ENCODE measurements around the gene COX8A. TPM values are rescaled to one million over a fixed set of nuclear protein-coding genes. Genes with fewer than 3 reads are reported as not detected.

COX8A gene
- total RNA-seq, 1 experiment from 2014 or later: 448 TPM

- DNase-seq: no peak
- POLR2A ChIA-PET: no interaction called here
Measured at GRCh38 chr11:64007629-64008282, 33.3 kb downstream of the COX8A start.

GRCh38 chr11:64008283-64008913, 34.0 kb downstream of the COX8A start:
- ChIA-PET POLR2A (no interaction called here), CTCF (no interaction called here)
- Mint-ChIP-seq H3K9me3 (ENCODE audit: unreplicated experiment) (no peaks in the 10 kb centered on the region), H3K4me1 (ENCODE audit: low read depth, unreplicated experiment) (no peaks in the 10 kb centered on the region), H3K27me3 (ENCODE audit: insufficient read depth, unreplicated experiment) (no peaks in the 10 kb centered on the region), H3K36me3 (ENCODE audit: insufficient read depth, unreplicated experiment) (peaks cover 33% of the 10 kb centered on the region), H3K4me3 (ENCODE audit: unreplicated experiment) (no peak overlapping the region), H3K27ac (ENCODE audit: unreplicated experiment) (no peak overlapping the region)
- no peaks in the 10 kb centered on the region for H3K36me3 ChIP-seq (ENCODE audit: control insufficient read depth, insufficient read depth, low read length)
- no peaks in the 10 kb centered on the region for H3K4me1 ChIP-seq
- no peaks in the 10 kb centered on the region for H3K27me3 ChIP-seq (replicated peaks; ENCODE audit: control insufficient read depth, insufficient read depth, low read length)
- intact Hi-C loops (cut with micrococcal nuclease; ENCODE audit: unreplicated experiment): no loop called here
- no TSS peak for BruUV-seq (replicated peaks)
- H3K4me3 ChIP-seq (ENCODE audit: low read depth, low read length): no peak overlapping the region
- H3K9me3 ChIP-seq: no peaks in the 10 kb centered on the region
- no peak for TF ChIP-seq CTCF (IDR thresholded peaks at IDR 0.05; ENCODE audit: insufficient read depth in 1 of 2, low read depth in 1 of 2, low read length in 1 of 2, severe bottlenecking in 1 of 2, unreplicated experiment in 1 of 2)
- DNase-seq: no peak

More at GRCh38 chr11:64007629-64008282, 33.3 kb downstream of the COX8A start:
- no peaks in the 10 kb centered on the region for H3K9me3 Mint-ChIP-seq (ENCODE audit: unreplicated experiment)
- TF ChIP-seq CTCF (IDR thresholded peaks at IDR 0.05; ENCODE audit: insufficient read depth in 1 of 2, low read depth in 1 of 2, low read length in 1 of 2, severe bottlenecking in 1 of 2, unreplicated experiment in 1 of 2): no peak
- Histone ChIP-seq H3K4me3 (ENCODE audit: low read depth, low read length) (no peak overlapping the region), H3K4me1 (no peaks in the 10 kb centered on the region), H3K9me3 (no peaks in the 10 kb centered on the region), H3K27me3 (replicated peaks; ENCODE audit: control insufficient read depth, insufficient read depth, low read length) (no peaks in the 10 kb centered on the region), H3K36me3 (ENCODE audit: control insufficient read depth, insufficient read depth, low read length) (no peaks in the 10 kb centered on the region)
- H3K27me3 Mint-ChIP-seq (ENCODE audit: insufficient read depth, unreplicated experiment): no peaks in the 10 kb centered on the region
- H3K4me3 Mint-ChIP-seq (ENCODE audit: unreplicated experiment): no peak overlapping the region
- no peaks in the 10 kb centered on the region for H3K4me1 Mint-ChIP-seq (ENCODE audit: low read depth, unreplicated experiment)
- CTCF ChIA-PET: no interaction called here
- no peak overlapping the region for H3K27ac Mint-ChIP-seq (ENCODE audit: unreplicated experiment)
- intact Hi-C loops (cut with micrococcal nuclease; ENCODE audit: unreplicated experiment): no loop called here
- H3K36me3 Mint-ChIP-seq (ENCODE audit: insufficient read depth, unreplicated experiment): peaks cover 37% of the 10 kb centered on the region
- no TSS peak for BruUV-seq (replicated peaks)

GRCh38 chr11:64008914-64009633, 34.7 kb downstream of the COX8A start:
- H3K27me3 ChIP-seq (replicated peaks; ENCODE audit: control insufficient read depth, insufficient read depth, low read length): no peaks in the 10 kb centered on the region
- H3K4me3 ChIP-seq (ENCODE audit: low read depth, low read length): no peak overlapping the region

More at GRCh38 chr11:64008914-64009633, 34.7 kb downstream of the COX8A start:
- Histone ChIP-seq H3K9me3 (no peaks in the 10 kb centered on the region), H3K36me3 (ENCODE audit: control insufficient read depth, insufficient read depth, low read length) (no peaks in the 10 kb centered on the region), H3K4me1 (no peaks in the 10 kb centered on the region)
- H3K36me3 Mint-ChIP-seq (ENCODE audit: insufficient read depth, unreplicated experiment): peaks cover 33% of the 10 kb centered on the region
- TF ChIP-seq CTCF (IDR thresholded peaks at IDR 0.05; ENCODE audit: insufficient read depth in 1 of 2, low read depth in 1 of 2, low read length in 1 of 2, severe bottlenecking in 1 of 2, unreplicated experiment in 1 of 2): no peak
- H3K27ac Mint-ChIP-seq (ENCODE audit: unreplicated experiment): no peak overlapping the region
- POLR2A ChIA-PET: no interaction called here
- H3K9me3 Mint-ChIP-seq (ENCODE audit: unreplicated experiment): no peaks in the 10 kb centered on the region
- no peaks in the 10 kb centered on the region for H3K4me1 Mint-ChIP-seq (ENCODE audit: low read depth, unreplicated experiment)
- DNase-seq: no peak
- CTCF ChIA-PET: no interaction called here
- intact Hi-C loops (cut with micrococcal nuclease; ENCODE audit: unreplicated experiment): no loop called here
- H3K27me3 Mint-ChIP-seq (ENCODE audit: insufficient read depth, unreplicated experiment): no peaks in the 10 kb centered on the region
- no TSS peak for BruUV-seq (replicated peaks)
- H3K4me3 Mint-ChIP-seq (ENCODE audit: unreplicated experiment): no peak overlapping the region
